Measurements from ENCODE around the gene ADAM12. TPM values are rescaled to one million over a fixed set of nuclear protein-coding genes. Genes with fewer than 3 reads are reported as not detected.

ADAM12 gene
- total RNA-seq, 1 experiment from 2014 or later: not detected

- no peak for TF ChIP-seq ZBTB33 (IDR thresholded peaks at IDR 0.05; ENCODE audit: extremely low read depth, insufficient replicate concordance, low read length)
Measured at GRCh38 chr10:126352453-126352852, 35.8 kb downstream of the ADAM12 start (continued).

GRCh38 chr10:126351021-126351420 lies 37.3 kb downstream of the ADAM12 start:
- Histone ChIP-seq H3K27ac (ENCODE audit: low read depth, low read length) (no peak overlapping the region), H3K4me2 (ENCODE audit: low read length) (no peak overlapping the region), H3K4me3 (replicated peaks in 1 of 2; ENCODE audit: low read depth in 1 of 2, low read length in 2 of 2) (no peak overlapping the region), H3K27me3 (ENCODE audit: insufficient read depth, low read length) (peaks cover 28% of the 10 kb centered on the region), H3K9ac (ENCODE audit: low read length) (no peak overlapping the region), H3K36me3 (ENCODE audit: control insufficient read depth in 1 of 2, insufficient read depth in 2 of 2, low read length in 2 of 2) (no peaks in the 10 kb centered on the region), H2AFZ (ENCODE audit: low read depth, low read length, poor library complexity, severe bottlenecking) (no peak overlapping the region), H3K9me2 (ENCODE audit: insufficient read depth) (no peaks in the 10 kb centered on the region), H3K9me3 (ENCODE audit: control insufficient read depth in 1 of 2, insufficient read depth in 1 of 2, low read depth in 1 of 2, low read length in 2 of 2) (no peaks in the 10 kb centered on the region), H3K4me1 (ENCODE audit: control insufficient read depth in 1 of 2, insufficient read depth in 2 of 2, low read length in 2 of 2) (no peaks in the 10 kb centered on the region), H4K20me1 (ENCODE audit: insufficient read depth) (no peaks in the 10 kb centered on the region), H3K79me2 (ENCODE audit: insufficient read depth, low read length) (no peaks in the 10 kb centered on the region)
- CTCF ChIA-PET: no interaction called here
- TF ChIP-seq EZH2 (IDR thresholded peaks at IDR 0.05): no peak
- TF ChIP-seq POLR2AphosphoS5 (IDR thresholded peaks at IDR 0.05; ENCODE audit: low read depth, low read length): no peak
- TF ChIP-seq ELF1 (IDR thresholded peaks at IDR 0.05; ENCODE audit: borderline replicate concordance, low read depth): no peak
- TF ChIP-seq ZNF274 (IDR thresholded peaks at IDR 0.05; ENCODE audit: low read depth, low read length): no peak
- no peak for TF ChIP-seq POLR2A (IDR thresholded peaks at IDR 0.05; ENCODE audit: borderline replicate concordance, extremely low read depth, insufficient read depth, insufficient read length)
- TF ChIP-seq CBX3 (IDR thresholded peaks at IDR 0.05; ENCODE audit: low read depth): no peak
- TF ChIP-seq ZFX (IDR thresholded peaks at IDR 0.05): no peak
- TF ChIP-seq YY1 (IDR thresholded peaks at IDR 0.05; ENCODE audit: extremely low read depth, insufficient replicate concordance, low read depth, low read length): no peak
- TF ChIP-seq SIN3A (IDR thresholded peaks at IDR 0.05; ENCODE audit: low read depth): no peak
- no peak for TF ChIP-seq SP1 (IDR thresholded peaks at IDR 0.05; ENCODE audit: low read depth)
- no peak for TF ChIP-seq CEBPB (IDR thresholded peaks at IDR 0.05; ENCODE audit: low read depth)
- no peak for TF ChIP-seq ZBTB33 (IDR thresholded peaks at IDR 0.05; ENCODE audit: extremely low read depth, insufficient replicate concordance, low read length)
- no peak for TF ChIP-seq SRF (IDR thresholded peaks at IDR 0.05; ENCODE audit: low read depth)
- no peak for TF ChIP-seq REST (IDR thresholded peaks at IDR 0.05; ENCODE audit: low read depth)
- TF ChIP-seq CTCF (IDR thresholded peaks at IDR 0.05 in 2 of 3, conservative IDR thresholded peaks at IDR 0.05 in 1 of 3; ENCODE audit: borderline replicate concordance in 1 of 3, insufficient read depth in 1 of 3, low read depth in 2 of 3, low read length in 2 of 3): no peak
- BruUV-seq (replicated peaks): no TSS peak
- POLR2A ChIA-PET: no interaction called here
- DNase-seq (ENCODE audit: low read depth, low spot score) (no peak), ATAC-seq (no peak)
- RAD21 ChIA-PET (ENCODE audit: low non-redundant PET in 1 of 2, low total read pairs in 2 of 2, uncharacterized antibody in 2 of 2, unreplicated experiment in 2 of 2): no interaction called here
- intact Hi-C loops (cut with micrococcal nuclease): no loop called here
